AG04450 (cell line): ENCODE measurements around the gene SAP30L. TPM values are rescaled to one million over a fixed set of nuclear protein-coding genes. Genes with fewer than 3 reads are reported as not detected.

ENCODE experiments used
- CTCF ChIA-PET: fragments of 300-600, 350-600 bp; formaldehyde crosslinking; extraction: SDS; loops from one replicate; lab custom pipeline; 2022; ENCODE audit warnings: antibody characterized with exemption, inconsistent platforms; lab: Charles Lee
- POLR2A ChIA-PET: fragments of 350-600 bp; formaldehyde crosslinking; extraction: SDS; loops from one replicate; lab custom pipeline; 2021; ENCODE audit warnings: antibody characterized with exemption, inconsistent platforms; lab: Yijun Ruan, JAX
- DNase-seq: peaks from one replicate; pipeline ENCODE4 v3.0.0-alpha.2; 2011; ENCODE audit warnings: low read depth, low spot score
- H3K27ac ChIP-seq: one replicate; pipeline ENCODE4 v1.5.1; 2012; ENCODE audit warnings: low read depth, low read length, control low read depth
- H3K27me3 ChIP-seq: one replicate; pipeline ENCODE4 v1.6.0; 2012; ENCODE audit warnings: low read length; ENCODE audit not compliant: control insufficient read depth, insufficient read depth
- H3K4me3 ChIP-seq: 2 replicates; pipeline ENCODE4 v1.5.1; 2011; ENCODE audit warnings: mild to moderate bottlenecking, low read depth, low read length, control low read depth
- H3K9me3 ChIP-seq: 2 replicates; pipeline ENCODE4 v1.5.1; 2012; ENCODE audit warnings: low read length; ENCODE audit not compliant: control insufficient read depth, insufficient read depth
- CTCF ChIP-seq: IDR thresholded peaks from 2 replicates; pipeline ENCODE4 v1.5.1; 2011; ENCODE audit warnings: low read depth, low read length, control low read depth, inconsistent platforms
- polyA plus RNA-seq: library from polyadenylated mRNA; depleted of rRNA; stranded (reverse); fragments of >200 nt; gene quantifications from 2 replicates; pipeline ENCODE4 v1.2.3, GENCODE V29; 2011

The SAP30L gene
- polyA plus RNA-seq, 1 experiment = 51.9 TPM

- Histone ChIP-seq H3K27ac (no peak overlapping the region), H3K9me3 (peaks cover 2% of the 10 kb centered on the region), H3K27me3 (peaks cover 99% of the 10 kb centered on the region), H3K4me3 (no peak overlapping the region)
- ChIA-PET CTCF (interaction anchor here (1.6 kb wide), 1 partner anchor 40 kb away, joined by 4 read pairs; no protein-coding TSS in a partner anchor), POLR2A (no interaction called here)
- no peak for DNase-seq
- no peak for TF ChIP-seq CTCF
Measured at GRCh38 chr5:154480847-154481246, 35.0 kb downstream of the SAP30L start.

DNA sequence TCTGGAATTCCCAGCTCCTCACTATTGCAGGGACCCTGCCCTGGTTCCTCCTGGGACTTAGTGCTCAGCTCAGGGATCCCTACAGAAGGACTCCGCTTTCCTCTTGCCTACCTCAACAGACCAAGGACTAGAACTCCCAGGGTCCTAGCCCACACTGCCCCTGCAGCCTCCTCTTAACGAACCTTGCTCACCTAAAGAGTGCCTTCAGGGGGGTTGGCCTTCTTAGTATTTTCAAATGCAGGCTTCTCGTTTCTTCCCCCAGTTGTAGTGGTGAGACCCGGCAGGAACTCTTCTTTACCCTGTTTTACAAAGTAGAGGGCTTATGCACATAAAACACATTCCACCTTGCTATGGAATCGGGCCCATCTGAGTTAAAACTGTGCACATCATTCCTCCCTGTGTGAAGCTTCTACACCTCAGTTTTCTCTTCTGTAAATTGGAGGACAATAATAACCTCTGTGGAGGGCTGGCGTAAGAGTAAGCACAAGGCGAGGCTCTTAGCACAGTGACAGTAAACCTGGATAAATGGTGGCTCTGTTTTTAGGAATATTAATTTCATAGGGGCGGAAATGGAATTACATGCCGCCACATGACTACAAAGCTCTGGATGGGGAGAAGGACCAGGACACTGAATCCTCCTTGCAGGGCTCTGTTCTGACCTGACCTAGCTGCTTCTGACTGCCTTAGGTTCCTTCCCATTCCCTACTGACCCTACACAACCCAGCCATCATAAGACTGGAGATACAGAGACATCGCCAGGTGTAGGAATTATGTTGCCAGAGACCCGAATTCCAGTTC is 36.0 kb downstream of the SAP30L start:
- DNase-seq = no peak
- ChIA-PET POLR2A (no interaction called here), CTCF (interaction anchor here (0.6 to 1.6 kb wide), 2 partner anchors 39 to 490 kb away, joined by 4 read pairs; no protein-coding TSS in a partner anchor)
- Histone ChIP-seq H3K27ac (no peak overlapping the region), H3K9me3 (peaks cover 2% of the 10 kb centered on the region), H3K27me3 (peaks cover 99% of the 10 kb centered on the region), H3K4me3 (no peak overlapping the region)
- TF ChIP-seq CTCF = no peak

DNA sequence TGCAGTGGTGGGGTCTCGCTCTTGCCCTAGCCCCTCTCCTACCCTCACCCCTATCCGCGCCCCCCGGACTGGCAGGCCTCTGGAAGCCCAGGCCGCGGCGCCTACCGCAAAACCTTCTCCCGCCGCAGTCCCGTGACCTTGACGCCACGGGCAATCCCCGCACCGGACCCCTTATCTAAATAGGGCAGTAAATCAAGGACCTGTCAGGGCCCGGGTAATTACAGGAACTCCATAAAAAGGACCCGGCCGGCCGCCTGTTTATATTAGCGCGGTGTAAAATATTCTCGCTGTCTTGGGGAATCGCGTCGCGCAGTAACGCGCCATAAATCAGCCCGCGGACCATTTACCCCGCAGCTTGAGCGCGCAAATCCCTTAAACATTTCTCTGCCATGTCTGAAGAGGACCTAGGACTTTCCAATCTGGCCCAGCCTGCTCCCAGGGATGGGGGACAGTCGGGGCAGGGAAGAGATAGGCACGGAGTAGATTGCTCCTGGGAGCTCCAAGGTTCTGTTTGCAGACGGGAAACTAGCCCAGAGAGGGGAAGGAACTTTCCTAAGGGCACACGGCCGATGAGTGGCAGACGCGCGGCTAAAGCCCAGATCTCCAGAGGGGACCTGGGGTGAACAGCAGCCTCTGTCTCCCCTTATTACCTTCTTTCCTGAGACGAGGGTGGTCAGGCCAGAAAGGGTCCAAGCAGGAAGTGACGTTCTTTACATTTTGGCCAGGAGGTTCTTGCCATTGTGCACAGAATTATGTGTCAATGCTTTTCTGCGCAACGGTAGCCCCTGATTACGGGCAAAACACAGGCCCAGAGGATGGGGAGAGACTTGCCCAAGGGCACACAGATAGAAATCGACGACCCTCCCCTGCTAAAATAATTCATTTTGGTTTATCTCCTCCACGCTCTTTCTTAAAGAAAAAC is 37.0 kb downstream of the SAP30L start:
- no peak for DNase-seq
- peaks cover 91% of the 10 kb centered on the region for H3K27me3 ChIP-seq
- CTCF ChIA-PET = interaction anchor here (1.0 to 1.2 kb wide), 2 partner anchors 16 to 128 kb away, joined by 3 read pairs; no protein-coding TSS in a partner anchor
- no peak overlapping the region for H3K27ac ChIP-seq
- H3K4me3 ChIP-seq = no peak overlapping the region
- no peak for TF ChIP-seq CTCF
- POLR2A ChIA-PET = no interaction called here
- peaks cover 2% of the 10 kb centered on the region for H3K9me3 ChIP-seq

DNA sequence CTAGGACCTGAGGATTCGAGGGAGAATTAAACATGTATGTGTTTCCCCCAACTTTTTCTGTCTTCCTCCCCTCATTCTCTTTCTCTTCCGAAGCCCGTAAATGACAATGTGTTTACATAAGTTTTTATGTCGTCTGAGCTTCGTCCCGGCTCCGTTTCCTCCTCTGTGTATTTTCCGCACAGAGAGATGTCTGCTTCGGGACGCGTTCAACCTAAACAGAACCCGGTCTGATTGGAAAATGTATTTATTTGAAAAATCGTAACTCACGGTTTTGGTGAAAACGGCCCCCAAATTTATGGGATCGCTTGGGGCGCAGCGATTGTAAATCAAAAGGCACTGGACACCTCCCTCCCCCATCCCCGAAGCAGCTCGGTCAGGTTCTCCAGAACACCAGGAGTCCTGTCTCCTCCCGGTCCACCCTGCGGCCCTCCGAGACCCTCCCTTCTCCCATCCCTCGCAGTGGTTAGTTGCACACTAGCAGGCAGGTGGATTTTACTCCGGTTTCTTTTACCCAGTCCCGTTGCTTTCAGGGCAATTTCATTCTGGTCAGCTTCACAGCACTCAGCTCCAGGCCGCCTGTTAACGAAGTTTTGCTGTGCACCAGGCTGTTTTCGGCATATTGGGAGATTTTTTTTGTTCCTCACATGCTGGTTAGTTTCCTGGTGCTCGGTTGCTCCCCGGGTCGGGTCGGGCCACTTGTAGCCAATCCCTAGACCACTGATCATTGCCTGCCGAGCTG is 38.0 kb downstream of the SAP30L start:
- ChIA-PET POLR2A (no interaction called here), CTCF (interaction anchor here (0.9 to 2.3 kb wide), 5 partner anchors 15 to 412 kb away, joined by 3 to 7 read pairs (median 4); no protein-coding TSS in a partner anchor)

More for the DNA sequence above, 38.0 kb downstream of the SAP30L start:
- Histone ChIP-seq H3K27me3 (peaks cover 83% of the 10 kb centered on the region), H3K27ac (no peak overlapping the region), H3K4me3 (no peak overlapping the region), H3K9me3 (peaks cover 2% of the 10 kb centered on the region)
- no peak for DNase-seq
- TF ChIP-seq CTCF = no peak
